Endothelial cell of coronary artery (primary cell): ENCODE data around the gene SCAMP5. TPM values are rescaled to one million over a fixed set of nuclear protein-coding genes. Genes with fewer than 3 reads are reported as not detected.

Source experiments
- total RNA-seq: library from RNA; depleted of rRNA; stranded (reverse); fragments of >200 nt; gene quantifications from 2 replicates; pipeline ENCODE4 v1.2.3, GENCODE V29; 2014

The SCAMP5 gene, protein sequence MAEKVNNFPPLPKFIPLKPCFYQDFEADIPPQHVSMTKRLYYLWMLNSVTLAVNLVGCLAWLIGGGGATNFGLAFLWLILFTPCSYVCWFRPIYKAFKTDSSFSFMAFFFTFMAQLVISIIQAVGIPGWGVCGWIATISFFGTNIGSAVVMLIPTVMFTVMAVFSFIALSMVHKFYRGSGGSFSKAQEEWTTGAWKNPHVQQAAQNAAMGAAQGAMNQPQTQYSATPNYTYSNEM
- 1.9 and 3.3 TPM in 2 replicates for total RNA-seq

DNA sequence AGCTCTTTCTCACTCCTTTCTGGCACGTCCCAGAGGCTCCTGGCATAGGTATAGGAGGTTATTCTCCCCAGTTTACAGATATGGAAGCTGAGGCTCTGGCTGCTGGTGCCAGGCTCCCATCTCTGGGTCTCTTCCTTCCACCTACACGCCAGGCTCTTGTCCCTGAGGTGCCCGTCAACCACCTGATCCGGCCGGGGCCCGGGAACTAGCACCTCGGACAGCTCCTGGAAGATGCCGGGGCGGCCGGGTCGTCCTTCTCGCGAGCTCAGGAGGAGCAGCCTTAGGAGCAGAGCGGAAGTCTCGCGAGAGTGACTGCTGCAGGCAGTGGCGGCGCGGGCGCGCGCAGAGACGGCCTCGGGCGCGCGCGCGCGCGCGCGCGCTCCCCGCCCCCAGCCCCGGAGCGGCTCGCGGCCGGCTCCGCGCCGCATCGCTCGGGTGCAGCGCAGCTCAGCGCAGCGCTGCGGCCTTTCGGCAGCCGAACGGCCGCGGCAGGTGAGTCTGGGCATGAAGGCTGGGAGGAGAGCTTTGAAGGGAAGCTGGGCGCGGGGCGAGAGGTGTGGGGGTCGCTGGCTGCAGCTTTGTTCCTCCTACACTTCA, at the start of gene SCAMP5:
SCAMP5 (plus strand) TSS at position 382 of the 597 bp plus-strand sequence. CDS start 16,277 bp downstream, outside the sequence.

GRCh38 chr15:74956648-74957475, 38.5 kb upstream of the SCAMP5 start, which contains the start of gene RPP25:
Gene RPP25 (minus strand): TSS chr15:74956772. CDS start chr15:74956583, 189 bp downstream.

DNA sequence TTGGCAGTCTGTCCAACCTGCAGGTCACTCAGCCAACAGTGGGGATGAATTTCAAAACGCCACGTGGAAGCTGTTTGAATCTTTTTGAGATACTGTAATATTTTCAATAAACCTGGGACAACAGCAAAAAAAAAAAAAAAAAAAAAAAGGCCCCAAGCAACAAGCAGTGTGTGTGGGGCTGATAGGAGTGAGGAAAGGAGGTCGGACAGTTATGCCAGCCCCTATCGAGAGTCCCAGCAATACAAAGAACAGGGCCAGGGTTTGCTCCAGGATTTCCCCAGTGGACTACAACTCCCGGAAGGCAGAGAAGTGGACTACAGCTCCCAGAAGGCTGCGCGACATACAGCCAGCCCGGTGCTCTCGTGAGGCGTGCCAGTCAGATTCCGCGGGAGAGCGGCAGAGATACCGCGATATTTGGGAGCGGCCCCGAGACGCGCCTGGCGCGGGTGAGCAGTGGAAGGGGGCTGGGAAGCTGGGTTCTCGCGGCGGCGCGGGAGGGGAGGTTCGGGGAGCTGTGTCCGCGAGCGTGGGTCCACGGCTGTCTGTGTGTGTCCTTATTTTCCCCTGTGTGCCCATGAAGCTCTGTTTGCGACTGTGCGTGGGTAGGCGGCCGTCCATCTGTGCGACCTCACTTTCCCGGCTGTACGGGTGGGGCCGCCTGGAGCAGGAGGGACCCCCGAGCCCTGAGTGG, 28.0 kb downstream of the SCAMP5 start, which contains the start of gene PPCDC:
PPCDC (plus strand) TSS at position 410 of the 691 bp plus-strand sequence. CDS start 4,729 bp downstream, outside the sequence.

Other genes starting within 250 kb of the SCAMP5 start
- gene CYP1A2, start 246.7 kb upstream of the SCAMP5 start, total RNA-seq = not detected in 2 replicates
- 38.4 and 41.5 TPM in 2 replicates for gene CSK, start 213.5 kb upstream of the SCAMP5 start, total RNA-seq
- not detected in 2 replicates for gene LMAN1L, start 182.7 kb upstream of the SCAMP5 start, total RNA-seq
- gene CPLX3, start 168.9 kb upstream of the SCAMP5 start, total RNA-seq = not detected in 2 replicates
- 13.4 and 14.9 TPM in 2 replicates for gene ULK3, start 152.4 kb upstream of the SCAMP5 start, total RNA-seq
- gene SCAMP2, start 122.2 kb upstream of the SCAMP5 start, total RNA-seq = 14.6 and 18.4 TPM in 2 replicates
- 34.3 and 65.8 TPM in 2 replicates for gene MPI, start 105.5 kb upstream of the SCAMP5 start, total RNA-seq
- gene FAM219B, start 88.7 kb upstream of the SCAMP5 start, total RNA-seq = 27.4 and 41.3 TPM in 2 replicates
- 42.9 and 48.5 TPM in 2 replicates for gene COX5A, start 57.5 kb upstream of the SCAMP5 start, total RNA-seq
- gene RPP25, start 38.8 kb upstream of the SCAMP5 start, total RNA-seq = 6.1 and 7.7 TPM in 2 replicates
- 6.0 and 9.1 TPM in 2 replicates for gene PPCDC, start 28.0 kb downstream of the SCAMP5 start, total RNA-seq
- 5.0 TPM in 2 replicates for gene C15orf39, start 206.3 kb downstream of the SCAMP5 start, total RNA-seq